HG03469 (cell line): ENCODE results near the gene D2HGDH.
"Not testable (repeated sequence)": the region's sequence is repeated elsewhere in the genome, so short reads cannot be mapped to it uniquely, and the experiment has no call there.

Experiments
- ATAC-seq: cut with Tn5 transposase; IDR thresholded peaks from one replicate; pipeline ENCODE4 v1.9.1; 2021; ENCODE audit warnings: mild to moderate bottlenecking, moderate library complexity, moderate number of reproducible peaks; ENCODE audit not compliant: unreplicated experiment

D2HGDH gene

DNA sequence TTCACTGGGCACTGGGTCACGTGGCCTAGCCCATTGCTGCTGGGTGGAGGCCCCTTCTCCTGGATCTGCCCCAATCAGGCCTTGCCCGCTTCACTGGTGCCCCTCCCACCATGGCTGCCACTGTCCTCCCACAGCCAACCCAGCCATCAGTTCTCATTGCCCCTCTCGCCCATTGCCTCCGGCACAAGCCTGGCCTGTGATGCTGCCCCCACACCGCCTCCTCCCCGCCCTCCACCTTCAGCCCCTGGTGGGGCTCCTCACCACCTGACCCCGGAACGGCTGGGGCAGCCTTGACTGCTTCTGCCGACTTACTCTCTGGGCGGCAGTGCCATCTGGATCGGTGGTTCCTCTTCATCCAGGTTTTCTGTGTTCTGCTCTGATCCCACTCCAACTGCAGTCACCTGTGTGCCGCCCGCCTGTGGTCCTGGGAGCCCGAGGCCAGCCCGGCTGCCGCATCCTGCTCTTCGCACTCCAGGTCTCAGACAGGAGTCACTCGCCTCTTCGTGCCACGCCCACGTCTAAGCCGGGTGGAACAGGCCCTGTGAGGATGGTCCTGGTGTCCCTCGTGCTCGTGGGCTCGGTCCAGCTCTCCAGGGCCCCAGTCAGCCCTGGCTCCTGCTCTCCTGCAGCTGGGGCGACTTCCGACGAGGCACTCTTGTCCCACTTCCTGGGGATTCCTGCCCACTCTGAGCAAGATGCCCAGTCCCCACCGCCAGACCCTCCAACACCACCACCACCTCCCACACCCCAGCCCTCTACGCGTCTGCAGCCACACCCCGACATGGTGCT is 14.2 kb downstream of the D2HGDH start:
- ATAC-seq, result no peak

DNA sequence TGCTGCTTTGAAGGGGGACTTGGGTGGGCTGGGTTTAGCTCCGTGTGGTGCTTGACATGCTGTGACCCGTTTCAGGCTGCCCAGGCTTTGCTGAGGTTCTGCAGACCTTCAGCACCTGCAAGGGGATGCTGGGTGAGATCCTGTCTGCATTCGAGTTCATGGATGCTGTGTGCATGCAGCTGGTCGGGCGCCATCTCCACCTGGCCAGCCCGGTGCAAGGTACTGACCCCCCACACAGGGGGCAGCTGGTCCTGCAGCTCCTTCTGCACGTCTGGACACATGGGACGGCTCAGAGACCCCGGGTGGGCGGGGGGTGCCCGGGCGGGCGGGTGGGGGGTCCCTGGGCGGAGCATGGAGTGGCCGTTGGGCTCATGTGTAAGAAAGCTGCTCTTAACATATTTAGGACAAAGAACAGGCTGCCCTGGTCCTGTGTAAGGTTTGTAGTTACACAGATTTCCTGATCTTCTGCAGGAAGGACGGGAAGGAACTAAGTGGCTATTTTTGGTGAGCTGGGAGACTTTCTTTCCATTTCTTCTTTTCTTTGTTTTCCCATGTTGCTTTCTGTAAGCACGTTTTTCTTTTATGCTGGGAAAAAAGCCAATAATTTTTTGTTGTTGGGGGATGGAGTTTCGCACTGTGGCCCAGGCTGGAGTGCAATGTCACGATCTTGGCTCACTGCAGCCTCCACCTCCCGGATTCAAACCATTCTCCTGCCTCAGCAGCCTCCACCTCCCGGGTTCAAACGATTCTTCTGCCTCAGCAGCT is 15.8 kb downstream of the D2HGDH start:
- no peak for ATAC-seq

- no peak for ATAC-seq
These were observed 16.7 kb downstream of the D2HGDH start for GRCh38 chr2:241751152-241751551.

DNA sequence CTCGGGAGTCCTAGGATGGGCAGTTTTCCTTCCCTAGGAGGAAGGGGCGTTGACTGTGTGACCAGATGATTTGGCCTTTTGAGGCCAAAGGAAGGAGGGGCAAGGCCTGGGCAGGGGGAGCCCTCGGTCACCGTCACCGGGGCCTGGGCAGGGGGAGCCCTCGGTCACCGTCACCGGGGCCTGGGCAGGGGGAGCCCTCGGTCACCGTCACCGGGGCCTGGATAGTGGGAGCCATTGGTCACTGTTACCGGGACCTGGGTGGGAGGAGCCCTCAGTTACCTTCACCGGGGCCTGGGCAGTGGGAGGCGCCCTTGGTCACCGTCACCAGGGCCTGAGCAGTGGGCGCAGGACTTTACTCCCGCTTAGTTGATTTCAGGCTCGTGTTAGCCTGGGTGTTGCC is 17.3 kb downstream of the D2HGDH start:
- ATAC-seq, result no peak

DNA sequence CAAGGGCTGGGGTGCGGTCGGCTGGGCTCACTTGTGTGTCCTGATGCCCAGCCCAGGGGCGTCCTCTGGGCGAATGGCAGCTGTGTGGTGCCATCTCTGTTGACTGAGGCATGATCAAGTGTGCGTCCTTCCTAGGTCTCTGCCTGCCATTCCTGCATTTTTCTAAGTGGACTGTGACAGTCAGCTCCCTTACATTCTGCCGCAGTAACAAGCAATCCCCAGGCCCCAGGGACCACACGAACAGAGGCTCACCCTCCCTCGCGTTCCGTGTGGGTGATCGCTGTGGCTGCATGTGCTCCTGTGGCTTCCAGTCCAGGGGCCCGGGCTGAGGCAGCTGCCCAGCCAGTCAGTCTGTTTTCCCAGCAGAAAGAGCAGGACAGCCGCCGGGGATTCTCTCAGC is 17.8 kb downstream of the D2HGDH start:
- no peak for ATAC-seq

DNA sequence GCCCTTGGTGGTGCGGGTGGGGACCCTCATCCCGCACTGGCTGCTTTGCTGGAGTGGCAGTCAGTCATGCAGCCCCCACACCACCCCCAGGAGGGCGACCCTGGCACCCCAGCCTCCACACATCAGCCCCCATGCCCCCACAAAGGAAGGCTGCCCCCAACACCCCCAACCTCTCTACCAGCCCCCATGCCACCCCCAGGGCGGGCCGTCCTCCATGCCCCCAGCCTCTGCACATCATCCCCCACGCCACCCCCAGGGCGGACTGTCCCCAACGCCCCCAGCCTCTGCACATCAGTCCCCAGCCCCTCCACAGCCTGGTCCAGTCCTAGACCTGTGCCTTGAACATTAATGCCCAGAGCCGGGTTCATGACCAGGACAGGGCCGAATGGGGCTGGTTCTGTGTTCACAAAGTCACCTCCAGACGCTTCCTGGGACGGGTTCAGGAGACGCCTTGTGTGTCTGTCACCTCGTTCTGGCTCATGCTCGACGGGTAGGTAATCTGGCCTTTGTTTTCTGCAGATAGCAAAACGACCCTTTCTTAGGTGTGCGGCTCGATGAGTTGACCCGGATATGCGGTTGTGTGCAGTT is 18.4 kb downstream of the D2HGDH start:
- no peak for ATAC-seq

- no peak for ATAC-seq
These were observed 19.1 kb downstream of the D2HGDH start for GRCh38 chr2:241753493-241753892.

- no peak for ATAC-seq
These were observed 19.6 kb downstream of the D2HGDH start for GRCh38 chr2:241754042-241754441.

- ATAC-seq, result no peak
These were observed 20.7 kb downstream of the D2HGDH start for GRCh38 chr2:241755166-241755565.

GRCh38 chr2:241755777-241756176 is 21.3 kb downstream of the D2HGDH start:
- ATAC-seq, result no peak

DNA sequence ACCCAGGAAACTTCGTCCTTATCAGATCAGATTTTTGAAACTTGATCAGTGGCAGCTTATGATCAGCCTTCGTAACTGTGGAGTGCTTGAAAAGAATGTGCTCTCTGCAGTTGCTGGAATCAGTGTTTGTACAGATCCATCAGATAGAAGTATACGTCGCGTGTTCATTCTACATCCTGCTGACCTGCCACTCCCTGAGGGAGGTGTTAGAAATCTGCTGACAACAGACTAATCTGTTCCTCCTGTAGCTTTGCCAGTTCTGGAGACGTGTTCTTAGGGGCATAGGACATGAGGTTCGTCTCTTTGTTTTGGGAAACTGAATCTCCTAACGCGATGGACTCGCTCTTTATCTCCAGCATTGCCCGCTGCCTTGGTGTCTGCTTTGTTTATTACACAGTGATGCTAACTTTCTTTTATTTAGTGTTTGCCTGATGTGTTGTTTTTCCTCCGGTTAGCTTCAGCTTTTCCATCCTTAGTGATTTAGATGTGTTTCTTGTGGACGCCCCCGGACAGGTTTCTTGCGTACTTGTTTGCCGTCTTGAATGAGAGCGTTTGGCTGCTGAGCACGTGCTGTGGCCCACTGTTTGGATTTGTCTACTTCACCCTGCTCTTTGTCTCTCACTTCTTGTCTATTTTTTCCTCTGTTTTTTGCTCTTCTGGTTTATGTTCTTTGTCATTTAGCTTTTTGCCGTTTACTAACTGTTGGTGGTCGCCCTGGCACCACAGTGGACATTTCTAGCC is 24.8 kb downstream of the D2HGDH start:
- no peak for ATAC-seq

GRCh38 chr2:241759893-241760292 is 25.5 kb downstream of the D2HGDH start:
- not testable (repeated sequence) for ATAC-seq

DNA sequence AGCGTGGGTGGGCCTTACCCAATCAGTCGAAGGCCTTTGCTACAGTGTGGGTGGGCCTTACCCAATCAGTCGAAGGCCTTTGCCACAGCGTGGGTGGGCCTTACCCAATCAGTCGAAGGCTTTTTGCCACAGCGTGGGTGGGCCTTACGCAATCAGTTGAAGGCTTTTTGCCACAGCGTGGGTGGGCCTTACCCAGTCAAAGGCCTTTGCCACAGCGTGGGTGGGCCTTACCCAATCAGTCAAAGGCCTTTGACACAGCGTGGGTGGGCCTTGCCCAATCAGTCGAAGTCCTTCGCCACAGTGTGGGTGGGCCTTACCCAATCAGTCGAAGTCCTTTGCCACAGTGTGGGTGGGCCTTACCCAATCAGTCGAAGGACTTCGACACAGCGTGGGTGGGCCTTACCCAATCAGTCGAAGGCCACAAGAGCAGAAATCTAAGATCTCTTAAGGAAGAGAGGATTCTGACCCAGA is 25.9 kb downstream of the D2HGDH start:
- no peak for ATAC-seq

DNA sequence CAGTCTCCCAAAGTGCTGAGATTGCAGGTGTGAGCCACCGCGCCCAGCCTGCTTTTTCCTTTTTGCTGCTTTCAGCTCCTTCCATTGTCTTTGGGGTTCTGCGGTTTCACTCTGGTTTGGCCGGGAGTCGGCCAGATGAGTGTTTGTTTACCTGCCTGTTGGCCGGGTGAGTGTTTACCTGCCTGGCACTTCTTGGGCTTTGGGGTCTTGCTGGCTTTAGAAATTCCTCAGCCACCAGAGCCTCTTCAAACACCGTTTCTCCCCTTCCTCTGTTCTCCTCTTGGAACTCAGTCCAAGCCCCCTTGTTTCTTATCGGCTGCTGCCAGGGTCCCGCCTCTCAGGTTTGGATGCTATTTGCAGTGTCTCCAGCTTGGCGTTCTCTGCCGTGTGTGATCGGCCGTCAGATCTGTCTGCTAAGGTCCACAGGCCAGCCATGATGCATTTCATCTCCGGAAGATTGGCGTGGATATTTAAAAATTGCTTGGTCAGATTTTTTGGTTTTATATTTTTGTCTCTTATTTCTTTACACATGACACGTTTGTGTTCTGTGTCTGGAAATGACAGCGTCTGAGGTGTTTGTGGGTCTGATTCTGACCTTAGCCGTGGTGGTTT is 28.0 kb downstream of the D2HGDH start:
- ATAC-seq, result no peak

DNA sequence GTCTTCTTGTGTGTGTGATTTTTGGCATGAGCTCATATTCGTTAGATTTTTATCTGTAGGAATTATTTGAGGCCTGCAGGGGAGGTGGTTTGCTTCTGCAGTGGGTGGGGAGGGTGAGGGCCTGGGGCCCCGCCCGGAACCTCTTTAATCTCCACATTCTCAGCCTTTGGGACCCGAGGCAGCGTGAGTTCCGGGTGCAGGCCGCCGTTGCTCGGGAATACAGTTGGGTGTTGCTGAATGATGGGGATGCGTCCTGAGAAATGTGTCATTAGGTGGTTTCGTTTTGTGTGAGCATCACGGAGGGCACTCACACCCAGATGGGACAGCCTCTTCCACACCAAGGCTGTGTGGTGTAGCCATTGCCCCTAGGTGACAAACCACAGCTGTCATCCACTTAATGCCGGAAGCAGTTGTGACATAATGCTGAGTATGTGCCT is 28.5 kb downstream of the D2HGDH start:
- no peak for ATAC-seq

GRCh38 chr2:241763551-241764274 is 29.3 kb downstream of the D2HGDH start:
- no peak for ATAC-seq

- ATAC-seq, result no peak
These were observed 30.1 kb downstream of the D2HGDH start for GRCh38 chr2:241764275-241765241.

GRCh38 chr2:241767464-241768250 is 33.2 kb downstream of the D2HGDH start:
- ATAC-seq, result no peak
